IMR-90 (cell line): Measurements from ENCODE around the gene RBBP8NL. TPM values are rescaled to one million over a fixed set of nuclear protein-coding genes. Genes with fewer than 3 reads are reported as not detected.

ENCODE experiments used
- ATAC-seq: fragments of 200-7000 bp; cut with Tn5 transposase; 2 replicates; pipeline ENCODE4 v1.9.1; 2020; ENCODE audit warnings: low read depth, mild to moderate bottlenecking, moderate library complexity
- BruUV-seq: library from RNA; stranded (reverse); fragments of 400-500 nt; replicated peaks from 2 replicates; lab custom pipeline; 2021; lab: Mats Ljungman, UMichigan
- CTCF ChIA-PET: fragments of 300-600 bp; formaldehyde crosslinking; extraction: SDS; loops from one replicate; lab custom pipeline; 2021; ENCODE audit warnings: antibody characterized with exemption; lab: Yijun Ruan, JAX
- POLR2A ChIA-PET: fragments of 300-600 bp; sonication (Branson Sonifier 250); formaldehyde crosslinking; loops from one replicate; lab custom pipeline; 2022; ENCODE audit warnings: antibody characterized with exemption; ENCODE audit not compliant: unreplicated experiment; lab: Charles Lee
- DNase-seq: peaks from one replicate; pipeline ENCODE4 v3.0.0; 2013
- H2AFZ ChIP-seq: replicated peaks from 2 replicates; pipeline ENCODE3; 2013; ENCODE audit warnings: low read length, mild to moderate bottlenecking; ENCODE audit not compliant: poor library complexity
- H2AK5ac ChIP-seq: 2 replicates; pipeline ENCODE4 v1.6.1; 2013; ENCODE audit warnings: low read depth, low read length, inconsistent platforms
- H2AK9ac ChIP-seq: replicated peaks from 2 replicates; pipeline ENCODE3; 2013; ENCODE audit warnings: mild to moderate bottlenecking, low read depth, low read length, moderate library complexity; ENCODE audit not compliant: poor library complexity
- H2BK120ac ChIP-seq: 2 replicates; pipeline ENCODE4 v1.6.1; 2013; ENCODE audit warnings: low read depth, low read length, inconsistent platforms
- H2BK15ac ChIP-seq: 3 replicates; pipeline ENCODE4 v1.6.1; 2013; ENCODE audit warnings: low read depth, low read length, inconsistent platforms
- H2BK20ac ChIP-seq: 2 replicates; pipeline ENCODE4 v1.6.1; 2013; ENCODE audit warnings: low read depth, mild to moderate bottlenecking, inconsistent platforms, low read length, moderate library complexity
- H2BK5ac ChIP-seq: 2 replicates; pipeline ENCODE4 v1.6.1; 2013; ENCODE audit warnings: mild to moderate bottlenecking, low read depth, low read length, inconsistent platforms; ENCODE audit not compliant: poor library complexity, severe bottlenecking
- H3K14ac ChIP-seq: replicated peaks from 2 replicates; pipeline ENCODE4 v1.6.1; 2013; ENCODE audit warnings: low read depth, low read length, inconsistent platforms
- H3K18ac ChIP-seq: 2 replicates; pipeline ENCODE4 v1.6.1; 2013; ENCODE audit warnings: low read depth, low read length, control low read depth
- H3K23ac ChIP-seq: 2 replicates; pipeline ENCODE4 v1.6.1; 2013; ENCODE audit warnings: low read depth, low read length, inconsistent platforms
- H3K27ac ChIP-seq: 2 replicates; pipeline ENCODE4 v1.5.1; 2013; ENCODE audit warnings: mild to moderate bottlenecking, control low read depth, low read length; ENCODE audit not compliant: insufficient read depth
- H3K27me3 ChIP-seq: 2 replicates; pipeline ENCODE4 v1.6.1; 2013; ENCODE audit warnings: low read length; ENCODE audit not compliant: control insufficient read depth, insufficient read depth
- H3K36me3 ChIP-seq: 2 replicates; pipeline ENCODE4 v1.6.1; 2013; ENCODE audit warnings: low read length, mixed read lengths; ENCODE audit not compliant: control insufficient read depth, insufficient read depth
- H3K4ac ChIP-seq: 2 replicates; pipeline ENCODE4 v1.6.1; 2013; ENCODE audit warnings: low read depth, low read length, inconsistent platforms
- H3K4me1 ChIP-seq: 2 replicates; pipeline ENCODE4 v1.6.1; 2013; ENCODE audit warnings: low read length, mixed read lengths; ENCODE audit not compliant: control insufficient read depth, insufficient read depth
- H3K4me2 ChIP-seq: 2 replicates; pipeline ENCODE4 v1.6.1; 2013; ENCODE audit warnings: low read depth, mild to moderate bottlenecking, control low read depth, low read length, moderate library complexity
- H3K4me3 ChIP-seq: 2 replicates; pipeline ENCODE4 v1.5.1; 2013; ENCODE audit warnings: low read depth, mild to moderate bottlenecking, control low read depth, low read length, moderate library complexity; ENCODE audit not compliant: insufficient read depth
- H3K56ac ChIP-seq: 2 replicates; pipeline ENCODE4 v1.6.1; 2013; ENCODE audit warnings: low read length, inconsistent platforms; ENCODE audit not compliant: insufficient read depth; ENCODE audit errors: extremely low read depth
- H3K79me1 ChIP-seq, 2 experiments: 2 replicates each; pipeline ENCODE4 v1.6.1; 2013; ENCODE audit warnings: low read length in 2 of 2, inconsistent platforms in 1 of 2, low read depth in 1 of 2
- H3K9ac ChIP-seq: 2 replicates; pipeline ENCODE4 v1.6.1; 2013; ENCODE audit warnings: low read depth, low read length, control low read depth
- H3K9me1 ChIP-seq: 2 replicates; pipeline ENCODE4 v1.6.1; 2013; ENCODE audit warnings: low read length, inconsistent platforms; ENCODE audit not compliant: insufficient read depth
- H3K9me3 ChIP-seq: 2 replicates; pipeline ENCODE4 v1.6.1; 2013; ENCODE audit warnings: low read length; ENCODE audit not compliant: control insufficient read depth, insufficient read depth
- H4K20me1 ChIP-seq: 2 replicates; pipeline ENCODE4 v1.6.1; 2013; ENCODE audit warnings: low read length, inconsistent platforms; ENCODE audit not compliant: insufficient read depth
- H4K5ac ChIP-seq: 2 replicates; pipeline ENCODE4 v1.6.1; 2013; ENCODE audit warnings: mild to moderate bottlenecking, low read depth, low read length, control low read depth
- H4K8ac ChIP-seq, 2 experiments: 2 replicates each; pipeline ENCODE4 v1.6.1; 2013; ENCODE audit warnings: low read depth in 2 of 2, low read length in 2 of 2, control low read depth in 1 of 2, inconsistent platforms in 1 of 2
- H4K91ac ChIP-seq: 2 replicates; pipeline ENCODE4 v1.6.1; 2013; ENCODE audit warnings: low read depth, low read length, inconsistent platforms; ENCODE audit not compliant: insufficient read depth
- FOS ChIP-seq: fragments of 150-350 bp; IDR thresholded peaks from 2 replicates; pipeline ENCODE4 v1.6.1; 2016; ENCODE audit warnings: low read depth, low read length
- POLR2A ChIP-seq: IDR thresholded peaks from 2 replicates; pipeline ENCODE4 v1.6.1; 2012; ENCODE audit warnings: mild to moderate bottlenecking, low read depth, low read length
- RAD21 ChIP-seq: IDR thresholded peaks from 2 replicates; pipeline ENCODE4 v1.6.1; 2012; ENCODE audit warnings: low read length, improper control_type of control experiment
- RCOR1 ChIP-seq: IDR thresholded peaks from 2 replicates; pipeline ENCODE4 v1.6.1; 2012; ENCODE audit warnings: mild to moderate bottlenecking, low read length, improper control_type of control experiment; ENCODE audit not compliant: insufficient replicate concordance
- WGBS, 2 experiments: methylation state at CpG; one replicate each; pipeline versions ENCODE4 v1.1.5 to v1.1.7; 2013; ENCODE audit warnings: missing lambda C conversion rate in 2 of 2; ENCODE audit not compliant: insufficient read length in 1 of 2; ENCODE audit errors: extremely low coverage in 2 of 2; 5-methylcytosine and 5-hydroxymethylcytosine counted together
- dilution Hi-C: fragments of 300-500 bp; cut with HindIII; formaldehyde crosslinking; loops from one replicate; pipeline ENCODE4 v1.14.3; 2018; ENCODE audit warnings: low sequenced_read_pairs; ENCODE audit not compliant: unreplicated experiment
- in situ Hi-C: fragments of 300-500 bp; cut with MboI; formaldehyde crosslinking; loops from 3 replicates; pipeline ENCODE4 v1.14.3; 2019; ENCODE audit warnings: low sequenced_read_pairs, inconsistent platforms, mixed read lengths
- intact Hi-C: fragments of 100-400 bp; cut with micrococcal nuclease; formaldehyde crosslinking; loops from 2 replicates; pipeline ENCODE4 v1.10.0; 2022
- polyA plus RNA-seq, 3 experiments: library from polyadenylated mRNA; depleted of rRNA; stranded (reverse); fragments of >200 nt; gene quantifications; 2 replicates each; pipeline ENCODE4 v1.2.3, GENCODE V29; 2012; ENCODE audit warnings: low replicate concordance in 1 of 3
- total RNA-seq: library from RNA; depleted of rRNA; stranded (reverse); fragments of >200 nt; gene quantifications from 2 replicates; pipeline ENCODE4 v1.2.3, GENCODE V29; 2012
- TF ChIP-seq, protein P1 (sequence below): conservative IDR thresholded peaks from 2 replicates; pipeline ENCODE4 v1.5.1; 2012; ENCODE audit warnings: mild to moderate bottlenecking, low read depth, low read length, improper control_type of control experiment

RBBP8NL gene
- total and polyA plus RNA-seq, 2 of the 4 experiments (the other 2 are of a cell fraction) = not detected

DNA sequence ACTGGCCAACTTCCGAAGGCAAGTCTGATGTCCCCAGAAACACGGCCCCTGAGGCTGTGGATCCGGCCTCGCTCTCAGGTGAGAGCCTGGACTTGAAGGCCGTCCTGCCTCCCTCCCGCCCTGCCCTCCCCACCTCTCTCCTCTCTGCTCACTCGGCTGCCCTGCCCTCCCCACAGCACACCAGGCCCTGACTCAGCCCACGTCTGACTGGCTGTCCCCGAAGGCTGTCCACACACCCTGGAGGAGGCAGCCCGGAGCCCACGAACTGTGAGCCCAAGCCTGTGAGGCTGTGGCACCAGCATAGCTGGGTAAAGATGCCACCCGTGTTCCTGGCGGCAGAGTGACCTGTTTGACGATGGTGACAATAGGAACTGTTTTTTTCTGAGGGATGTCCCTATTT lies 32.1 kb upstream of the RBBP8NL start:
- H4K5ac ChIP-seq = no peak overlapping the region
- H2BK20ac ChIP-seq = no peak overlapping the region
- no peak overlapping the region for H2AFZ ChIP-seq
- H3K9me1 ChIP-seq = no peaks in the 10 kb centered on the region
- H3K27ac ChIP-seq = no peak overlapping the region
- POLR2A ChIA-PET = no interaction called here
- no peak for ATAC-seq
- H3K14ac ChIP-seq = no peak overlapping the region
- H2BK5ac ChIP-seq = no peak overlapping the region
- H4K8ac ChIP-seq = no peak overlapping the region
- no peak overlapping the region for H4K91ac ChIP-seq
- no peak overlapping the region for H3K9ac ChIP-seq
- H2AK9ac ChIP-seq = no peak overlapping the region
- H3K36me3 ChIP-seq = no peaks in the 10 kb centered on the region
- in situ Hi-C loops (no loop called here), intact Hi-C loops (no loop called here), dilution Hi-C loops (no loop called here)
- no peak for DNase-seq
- H3K18ac ChIP-seq = no peak overlapping the region
- TF ChIP-seq RCOR1 (no peak), RAD21 (no peak), POLR2A (no peak), FOS (no peak)
- TF ChIP-seq, protein P1, sequence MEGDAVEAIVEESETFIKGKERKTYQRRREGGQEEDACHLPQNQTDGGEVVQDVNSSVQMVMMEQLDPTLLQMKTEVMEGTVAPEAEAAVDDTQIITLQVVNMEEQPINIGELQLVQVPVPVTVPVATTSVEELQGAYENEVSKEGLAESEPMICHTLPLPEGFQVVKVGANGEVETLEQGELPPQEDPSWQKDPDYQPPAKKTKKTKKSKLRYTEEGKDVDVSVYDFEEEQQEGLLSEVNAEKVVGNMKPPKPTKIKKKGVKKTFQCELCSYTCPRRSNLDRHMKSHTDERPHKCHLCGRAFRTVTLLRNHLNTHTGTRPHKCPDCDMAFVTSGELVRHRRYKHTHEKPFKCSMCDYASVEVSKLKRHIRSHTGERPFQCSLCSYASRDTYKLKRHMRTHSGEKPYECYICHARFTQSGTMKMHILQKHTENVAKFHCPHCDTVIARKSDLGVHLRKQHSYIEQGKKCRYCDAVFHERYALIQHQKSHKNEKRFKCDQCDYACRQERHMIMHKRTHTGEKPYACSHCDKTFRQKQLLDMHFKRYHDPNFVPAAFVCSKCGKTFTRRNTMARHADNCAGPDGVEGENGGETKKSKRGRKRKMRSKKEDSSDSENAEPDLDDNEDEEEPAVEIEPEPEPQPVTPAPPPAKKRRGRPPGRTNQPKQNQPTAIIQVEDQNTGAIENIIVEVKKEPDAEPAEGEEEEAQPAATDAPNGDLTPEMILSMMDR = no peak
- no peaks in the 10 kb centered on the region for H4K20me1 ChIP-seq
- H2BK120ac ChIP-seq = no peak overlapping the region
- CTCF ChIA-PET = no interaction called here
- 78% methylated on average over 5 of the region's 14 CpGs; no CpG with 5 or more reads in 1 of the 2 experiments for WGBS, 2 experiments
- H3K4me1 ChIP-seq = no peaks in the 10 kb centered on the region
- H2BK15ac ChIP-seq = no peak overlapping the region
- H3K23ac ChIP-seq = no peak overlapping the region
- no peak overlapping the region for H2AK5ac ChIP-seq
- no peaks in the 10 kb centered on the region for H3K79me1 ChIP-seq
- BruUV-seq = no TSS peak
- no peak overlapping the region for H3K56ac ChIP-seq
- H3K4ac ChIP-seq = no peak overlapping the region
- H3K9me3 ChIP-seq = no peaks in the 10 kb centered on the region
- peaks cover 54% of the 10 kb centered on the region for H3K27me3 ChIP-seq
- H3K4me3 ChIP-seq = no peak overlapping the region
- no peak overlapping the region for H3K4me2 ChIP-seq
